ENCODE data around the gene NLGN1. TPM values are rescaled to one million over a fixed set of nuclear protein-coding genes. Genes with fewer than 3 reads are reported as not detected.
A peak's percentile ranks its signal among the peaks of the same experiment; 100 is the strongest.

The NLGN1 gene
- total RNA-seq, 1 donor from 2014 or later = 3.9 TPM

DNA sequence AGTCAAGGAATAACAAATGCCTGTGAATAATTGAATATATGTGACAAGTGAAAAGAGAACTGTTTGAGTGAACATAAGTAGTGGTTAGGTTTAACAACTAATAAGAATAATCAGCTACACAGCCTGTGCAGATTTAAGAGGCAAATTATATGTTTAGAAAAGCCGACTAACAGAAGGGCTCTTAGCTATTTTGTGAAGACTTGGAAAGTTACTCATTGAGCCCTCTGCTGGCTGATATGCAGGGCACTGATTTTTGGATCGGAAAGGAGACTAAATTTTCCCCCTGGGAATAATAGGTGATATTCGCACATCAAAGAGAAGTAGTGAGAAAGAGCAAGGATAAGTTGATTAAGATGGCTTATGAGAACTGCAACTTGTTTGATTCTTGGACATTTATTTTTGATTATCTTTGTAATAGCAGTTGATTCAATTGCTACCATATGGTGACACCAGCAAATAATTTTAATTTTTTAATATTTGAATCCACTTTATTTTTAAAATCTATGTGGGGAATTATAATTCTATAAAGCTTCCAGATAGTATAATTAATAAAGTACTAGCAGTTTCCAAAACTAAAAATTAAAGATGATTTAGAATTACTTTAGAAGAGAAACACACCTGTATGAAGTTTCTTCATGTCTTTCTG is 156.2 kb downstream of the NLGN1 start:
- H3K4me1 ChIP-seq = no peaks in the 10 kb centered on the region
- ATAC-seq (peak in 1 of 2 donors; percentile 46), DNase-seq (no peak)
- H3K27ac ChIP-seq = no peak overlapping the region
- intact Hi-C loops (cut with DNase I) = no loop called here
- H3K27me3 ChIP-seq (ENCODE audit: low read depth) = no peaks in the 10 kb centered on the region
- TF ChIP-seq, protein P1, sequence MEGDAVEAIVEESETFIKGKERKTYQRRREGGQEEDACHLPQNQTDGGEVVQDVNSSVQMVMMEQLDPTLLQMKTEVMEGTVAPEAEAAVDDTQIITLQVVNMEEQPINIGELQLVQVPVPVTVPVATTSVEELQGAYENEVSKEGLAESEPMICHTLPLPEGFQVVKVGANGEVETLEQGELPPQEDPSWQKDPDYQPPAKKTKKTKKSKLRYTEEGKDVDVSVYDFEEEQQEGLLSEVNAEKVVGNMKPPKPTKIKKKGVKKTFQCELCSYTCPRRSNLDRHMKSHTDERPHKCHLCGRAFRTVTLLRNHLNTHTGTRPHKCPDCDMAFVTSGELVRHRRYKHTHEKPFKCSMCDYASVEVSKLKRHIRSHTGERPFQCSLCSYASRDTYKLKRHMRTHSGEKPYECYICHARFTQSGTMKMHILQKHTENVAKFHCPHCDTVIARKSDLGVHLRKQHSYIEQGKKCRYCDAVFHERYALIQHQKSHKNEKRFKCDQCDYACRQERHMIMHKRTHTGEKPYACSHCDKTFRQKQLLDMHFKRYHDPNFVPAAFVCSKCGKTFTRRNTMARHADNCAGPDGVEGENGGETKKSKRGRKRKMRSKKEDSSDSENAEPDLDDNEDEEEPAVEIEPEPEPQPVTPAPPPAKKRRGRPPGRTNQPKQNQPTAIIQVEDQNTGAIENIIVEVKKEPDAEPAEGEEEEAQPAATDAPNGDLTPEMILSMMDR (IDR thresholded peaks at IDR 0.05) = peak; percentile 66
- no peaks in the 10 kb centered on the region for H3K9me3 ChIP-seq
- no peaks in the 10 kb centered on the region for H3K36me3 ChIP-seq
- H3K4me3 ChIP-seq = no peak overlapping the region

DNA sequence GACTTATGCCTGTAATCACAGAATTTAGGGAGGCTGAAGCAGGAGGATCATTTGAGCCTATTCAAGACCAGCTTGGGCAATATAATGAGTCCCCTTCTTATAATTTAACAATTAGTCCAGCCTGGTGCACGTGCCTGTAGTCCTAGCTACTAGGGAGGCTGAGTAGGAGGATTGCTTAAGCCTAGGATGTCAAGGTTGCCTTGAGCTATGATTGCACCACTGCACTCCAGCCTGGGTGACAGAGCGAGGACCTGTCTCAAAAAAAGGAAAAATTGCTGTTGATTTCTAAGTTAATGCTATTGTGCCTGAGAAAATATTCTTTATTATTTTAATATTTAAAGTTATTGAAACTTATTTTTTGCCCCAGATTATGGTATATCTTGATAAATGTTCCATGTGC is 159.0 kb downstream of the NLGN1 start:
- Histone ChIP-seq H3K9me3 (no peaks in the 10 kb centered on the region), H3K27ac (no peak overlapping the region), H3K4me3 (no peak overlapping the region), H3K4me1 (no peaks in the 10 kb centered on the region), H3K27me3 (ENCODE audit: low read depth) (no peaks in the 10 kb centered on the region), H3K36me3 (no peaks in the 10 kb centered on the region)
- intact Hi-C loops (cut with DNase I) = no loop called here
- no peak for DNase-seq
- no peak for ATAC-seq
- TF ChIP-seq, protein P1 (IDR thresholded peaks at IDR 0.05) = no peak

GRCh38 chr3:173567997-173568396 is 170.5 kb downstream of the NLGN1 start:
- no peaks in the 10 kb centered on the region for H3K9me3 ChIP-seq
- H3K27ac ChIP-seq = no peak overlapping the region
- no peaks in the 10 kb centered on the region for H3K4me1 ChIP-seq
- no peaks in the 10 kb centered on the region for H3K36me3 ChIP-seq
- TF ChIP-seq, protein P1 (IDR thresholded peaks at IDR 0.05) = no peak
- no peak overlapping the region for H3K4me3 ChIP-seq
- ATAC-seq (no peak), DNase-seq (no peak)
- intact Hi-C loops (cut with DNase I) = no loop called here
- no peaks in the 10 kb centered on the region for H3K27me3 ChIP-seq (ENCODE audit: low read depth)

- DNase-seq (no peak), ATAC-seq (no peak)
- no peaks in the 10 kb centered on the region for H3K27me3 ChIP-seq (ENCODE audit: low read depth)
- no peaks in the 10 kb centered on the region for H3K4me1 ChIP-seq
- no peaks in the 10 kb centered on the region for H3K9me3 ChIP-seq
- no peak overlapping the region for H3K4me3 ChIP-seq
- intact Hi-C loops (cut with DNase I) = no loop called here
- H3K36me3 ChIP-seq = no peaks in the 10 kb centered on the region
- no peak overlapping the region for H3K27ac ChIP-seq
- TF ChIP-seq, protein P1 (IDR thresholded peaks at IDR 0.05) = no peak
These were observed 171.1 kb downstream of the NLGN1 start for GRCh38 chr3:173568623-173569022.

GRCh38 chr3:173583496-173583895 is 186.0 kb downstream of the NLGN1 start:
- no peaks in the 10 kb centered on the region for H3K9me3 ChIP-seq
- H3K4me1 ChIP-seq = no peaks in the 10 kb centered on the region
- no peaks in the 10 kb centered on the region for H3K27me3 ChIP-seq (ENCODE audit: low read depth)
- ATAC-seq = no peak
- H3K4me3 ChIP-seq = no peak overlapping the region
- H3K36me3 ChIP-seq = no peaks in the 10 kb centered on the region
- intact Hi-C loops (cut with DNase I) = no loop called here
- TF ChIP-seq, protein P1 (IDR thresholded peaks at IDR 0.05) = no peak
- no peak overlapping the region for H3K27ac ChIP-seq
- DNase-seq = no peak

Measured in lower lobe of right lung (tissue), 2 donors.